HTERT RPE-1 (cell line): ENCODE data around the gene ROMO1.
"Not testable (repeated sequence)": the region's sequence is repeated elsewhere in the genome, so short reads cannot be mapped to it uniquely, and the experiment has no call there.

Experiments used
- in situ Hi-C: fragments of 300-500 bp; cut with MboI; formaldehyde crosslinking; loops from 4 replicates; pipeline ENCODE4 v1.14.3; 2020; ENCODE audit warnings: low sequenced_read_pairs

Gene ROMO1

DNA sequence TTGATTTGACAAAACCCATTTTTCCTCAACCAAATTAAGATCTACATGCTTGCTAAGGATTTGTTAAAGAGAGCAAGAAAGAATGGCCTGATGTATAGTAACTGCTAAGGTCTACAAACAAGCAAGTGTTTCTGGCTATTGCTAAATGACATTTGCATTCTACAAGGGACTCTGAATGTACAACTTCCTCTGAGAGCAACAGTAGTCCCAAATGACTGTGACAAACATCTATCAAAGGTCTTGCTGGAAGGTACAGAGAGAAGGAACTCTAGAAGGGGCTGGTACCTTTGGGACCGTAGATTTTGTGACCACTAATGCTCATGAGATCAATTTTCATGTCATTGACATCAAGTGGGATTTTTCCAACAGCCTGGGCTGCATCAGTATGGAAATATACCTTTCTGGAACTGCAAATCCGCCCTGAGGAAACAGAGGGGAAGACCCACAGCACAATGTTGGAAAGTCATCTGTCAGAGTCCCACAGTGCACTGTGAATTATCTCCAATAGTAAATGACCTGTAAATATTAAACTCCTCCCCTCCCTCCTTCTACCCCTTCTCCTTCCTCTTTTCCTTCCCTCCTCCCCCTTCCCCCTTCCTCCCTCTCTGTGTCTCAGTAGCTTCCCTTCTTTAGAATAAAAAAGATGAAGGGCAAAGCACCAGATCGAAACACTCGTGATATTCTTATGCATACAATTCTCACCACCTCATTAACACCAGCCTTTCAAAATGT, 18.6 kb upstream of the ROMO1 start:
- in situ Hi-C loops = no loop called here

DNA sequence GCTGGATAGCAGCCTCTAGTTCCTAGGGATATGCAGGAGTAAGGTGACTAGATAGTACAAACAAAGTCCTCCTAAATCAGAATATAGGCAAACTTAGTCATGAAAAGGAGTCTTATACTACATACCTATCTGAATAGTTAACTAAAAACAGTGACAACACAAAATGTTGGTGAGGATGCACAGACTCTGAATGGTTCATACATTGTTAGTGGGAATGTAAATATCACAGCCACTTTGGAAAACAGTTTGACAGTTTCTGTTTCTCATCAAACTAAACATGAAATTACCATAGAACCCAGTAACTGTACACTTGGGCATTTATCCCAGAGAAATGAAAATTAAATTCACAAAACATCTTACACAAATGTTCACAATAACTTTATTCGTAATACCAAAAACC, 17.2 kb upstream of the ROMO1 start:
- in situ Hi-C loops = no loop called here

DNA sequence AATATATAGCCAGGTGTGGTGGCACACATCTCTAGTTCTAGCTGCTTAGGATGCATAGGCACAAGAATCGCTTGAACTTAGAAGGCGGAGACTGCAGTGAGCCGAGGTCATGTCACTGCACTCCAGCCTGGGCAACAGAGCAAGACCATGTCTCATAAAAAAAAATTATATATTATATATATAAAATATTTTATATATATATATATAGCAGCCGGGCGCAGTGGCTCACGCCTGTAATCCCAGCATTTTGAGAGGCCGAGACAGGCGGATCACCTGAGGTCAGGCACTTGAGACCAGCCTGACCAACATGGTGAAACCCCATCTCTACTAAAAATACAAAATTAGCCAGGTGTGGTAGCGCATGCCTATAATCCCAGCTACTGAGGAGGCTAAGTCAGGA, 13.8 kb upstream of the ROMO1 start:
- in situ Hi-C loops = not testable (repeated sequence)

DNA sequence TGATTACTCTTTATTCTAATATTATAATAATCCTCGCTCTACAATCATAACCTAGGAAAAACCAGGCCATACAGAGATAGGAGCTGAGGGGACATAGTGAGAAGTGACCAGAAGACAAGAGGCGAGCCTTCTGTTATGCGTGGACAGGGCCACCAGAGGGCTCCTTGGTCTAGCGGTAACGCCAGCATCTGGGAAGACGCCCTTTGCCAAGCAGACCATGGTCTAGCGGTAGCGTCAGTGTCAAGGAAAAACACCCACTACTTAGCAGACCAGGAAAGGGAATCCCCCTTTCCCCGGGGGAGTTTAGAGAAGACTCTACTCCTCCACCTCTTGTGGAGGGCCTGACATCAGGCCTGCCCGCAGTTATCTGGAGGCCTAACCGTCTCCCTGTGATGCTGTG, 12.3 kb upstream of the ROMO1 start:
- in situ Hi-C loops = not testable (repeated sequence)

DNA sequence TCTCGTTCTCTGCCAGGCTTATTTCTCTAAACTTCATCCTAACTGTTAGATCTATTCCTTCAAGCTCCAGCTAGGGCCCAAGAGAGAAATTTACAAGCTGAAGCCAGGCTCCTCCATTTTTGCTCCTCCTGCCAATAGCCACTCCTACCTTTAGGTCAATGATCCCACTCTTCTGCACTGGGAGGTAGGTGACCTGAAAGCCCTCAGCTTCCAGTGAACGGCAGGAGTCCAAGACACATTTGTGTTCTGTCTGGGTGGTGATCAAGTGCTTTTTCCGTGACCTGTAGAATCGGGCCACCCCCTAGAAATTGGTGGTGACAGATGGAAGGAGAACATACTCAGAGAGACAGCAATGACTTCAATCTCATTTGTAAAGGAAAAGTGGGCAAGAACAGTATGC, 8.9 kb upstream of the ROMO1 start:
- in situ Hi-C loops = no loop called here

DNA sequence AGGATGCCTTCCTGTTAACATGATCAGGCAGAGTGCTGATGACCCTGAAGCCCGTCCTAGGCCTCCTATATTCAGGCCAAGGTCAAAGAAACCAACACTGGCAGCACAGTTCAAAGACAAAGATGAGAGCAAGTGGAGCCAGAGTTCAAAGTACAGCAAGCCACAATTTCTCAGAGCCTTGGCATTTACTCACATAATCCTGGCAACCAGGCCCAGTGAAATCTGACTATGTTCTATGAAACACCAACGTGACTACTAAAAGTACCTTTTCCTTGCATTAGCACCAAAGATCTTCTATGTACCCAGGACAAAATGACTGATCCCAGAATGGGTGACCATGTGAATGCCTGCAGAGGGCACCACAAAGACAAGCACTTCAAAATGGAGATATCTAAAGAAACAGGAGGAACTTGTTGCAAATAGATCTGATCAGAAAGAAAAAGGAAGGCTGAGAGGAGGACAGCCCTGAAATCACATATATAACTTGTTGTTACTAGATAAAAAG, 3.9 kb upstream of the ROMO1 start:
- in situ Hi-C loops = no loop called here

DNA sequence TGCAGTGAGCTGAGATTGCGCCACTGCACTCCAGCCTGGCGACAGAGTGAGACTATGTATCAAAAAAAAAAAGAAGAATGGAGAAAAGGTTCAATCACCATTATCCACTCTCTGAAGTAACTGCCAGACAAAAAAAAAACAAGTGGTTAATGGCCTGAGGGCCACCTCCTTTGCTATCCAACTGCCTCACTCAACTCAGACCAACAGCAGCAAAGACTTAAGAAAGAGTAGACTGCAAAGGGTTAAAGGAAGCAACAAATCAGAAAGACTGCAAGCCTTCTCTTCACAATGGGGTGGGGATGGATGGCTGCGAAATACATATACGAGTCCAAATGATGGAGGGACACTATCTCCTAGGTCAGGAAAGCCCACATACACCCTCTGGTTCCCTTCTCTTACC, 3.2 kb upstream of the ROMO1 start:
- in situ Hi-C loops = no loop called here

DNA sequence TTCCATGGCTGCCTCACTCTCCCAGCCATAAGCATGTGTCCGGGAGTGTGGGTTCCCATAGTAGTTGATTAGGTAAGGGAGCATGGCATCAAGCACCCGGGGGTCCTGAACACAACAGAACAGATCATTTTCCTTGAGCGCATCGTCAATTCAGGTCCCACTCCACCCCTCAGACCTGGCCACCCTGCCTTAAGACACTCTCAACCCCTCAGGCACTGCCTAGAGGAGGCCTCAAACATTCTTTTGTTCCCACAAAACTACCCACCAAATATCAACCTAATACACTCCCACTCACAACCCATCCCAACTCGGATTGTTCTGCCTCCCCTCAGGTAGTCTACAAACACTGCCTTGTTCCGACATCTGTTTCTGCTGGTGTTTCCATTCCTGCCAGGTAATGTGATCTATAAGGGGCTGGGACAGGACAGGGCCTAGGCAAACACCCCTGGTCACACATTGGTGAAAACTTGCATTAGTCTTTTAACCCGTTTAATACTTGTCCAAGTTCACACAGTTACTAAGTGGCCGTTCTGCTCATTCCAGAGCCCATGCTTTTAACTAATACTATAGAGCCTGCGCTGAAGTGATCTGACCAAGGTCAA, 1.4 kb upstream of the ROMO1 start:
- in situ Hi-C loops = no loop called here

DNA sequence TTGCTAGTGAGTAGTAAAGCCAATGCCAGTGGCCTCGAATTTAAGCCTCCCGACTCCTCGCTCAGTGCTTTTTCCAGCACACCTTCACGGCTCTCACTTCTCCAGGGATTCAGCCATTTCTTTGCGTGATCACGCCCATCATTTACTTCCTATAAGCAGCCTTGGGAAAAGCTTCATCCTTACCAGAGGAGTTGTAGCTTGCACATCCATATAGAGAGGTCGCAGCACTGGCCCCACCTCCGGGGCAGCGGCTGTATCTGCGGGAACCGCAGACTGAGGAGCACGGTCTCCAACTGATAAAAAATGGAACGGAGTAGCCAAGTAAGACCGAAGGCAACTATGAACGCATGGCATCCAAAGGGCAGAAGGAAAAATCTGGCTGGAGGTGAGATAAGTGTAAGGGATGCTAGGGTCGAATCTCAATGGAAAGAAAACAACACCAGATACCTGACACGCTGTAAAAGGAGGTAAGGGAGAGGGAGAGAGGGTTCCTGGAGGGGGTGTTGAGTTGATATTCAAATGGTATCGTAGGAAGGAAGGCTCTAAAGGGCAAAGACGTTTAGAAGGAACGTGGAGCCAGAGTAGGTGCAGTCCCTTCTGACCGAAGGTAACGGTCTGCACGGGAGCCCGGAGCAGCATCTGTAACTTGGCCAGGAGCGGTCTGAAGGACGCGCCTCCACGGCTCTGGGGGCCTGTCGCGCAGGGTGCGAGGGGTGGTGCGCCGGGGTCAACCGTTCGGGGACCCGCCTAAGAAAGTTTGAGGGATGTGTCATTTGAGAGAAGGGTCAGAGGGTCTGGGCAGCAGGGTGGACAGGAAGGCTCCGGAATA, 693 bp upstream of the ROMO1 start:
- in situ Hi-C loops = no loop called here

DNA sequence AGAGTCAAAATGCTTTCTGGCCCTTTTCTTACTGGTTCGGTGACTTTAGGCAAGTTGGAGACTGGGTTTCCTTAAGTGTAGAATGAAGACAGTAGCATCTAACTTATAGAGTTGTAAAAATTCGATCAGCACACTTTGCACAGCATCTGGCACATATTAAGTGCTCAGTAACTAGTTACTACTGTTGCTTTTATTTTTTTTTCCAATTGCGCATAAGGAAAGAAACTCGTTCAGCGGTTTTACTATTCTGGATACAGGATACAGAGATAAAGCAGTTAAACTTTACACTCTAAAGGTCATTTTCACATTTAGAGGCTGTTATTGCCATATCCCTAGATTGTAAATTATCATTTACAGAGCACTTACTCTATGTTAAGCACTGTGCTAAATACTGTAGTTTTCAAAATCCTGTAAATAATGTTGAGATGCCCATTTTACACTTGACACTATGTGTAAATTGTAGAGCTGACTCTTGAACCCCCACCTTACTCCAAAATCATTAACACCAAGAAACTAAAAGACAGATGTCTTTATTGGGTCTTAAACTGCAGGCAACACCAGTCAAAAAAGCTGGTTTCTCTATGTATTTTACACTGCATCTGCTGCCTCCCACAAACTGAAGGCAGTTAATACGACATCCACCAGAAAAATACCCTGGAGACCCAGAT, 886 bp downstream of the ROMO1 start:
- in situ Hi-C loops = no loop called here

DNA sequence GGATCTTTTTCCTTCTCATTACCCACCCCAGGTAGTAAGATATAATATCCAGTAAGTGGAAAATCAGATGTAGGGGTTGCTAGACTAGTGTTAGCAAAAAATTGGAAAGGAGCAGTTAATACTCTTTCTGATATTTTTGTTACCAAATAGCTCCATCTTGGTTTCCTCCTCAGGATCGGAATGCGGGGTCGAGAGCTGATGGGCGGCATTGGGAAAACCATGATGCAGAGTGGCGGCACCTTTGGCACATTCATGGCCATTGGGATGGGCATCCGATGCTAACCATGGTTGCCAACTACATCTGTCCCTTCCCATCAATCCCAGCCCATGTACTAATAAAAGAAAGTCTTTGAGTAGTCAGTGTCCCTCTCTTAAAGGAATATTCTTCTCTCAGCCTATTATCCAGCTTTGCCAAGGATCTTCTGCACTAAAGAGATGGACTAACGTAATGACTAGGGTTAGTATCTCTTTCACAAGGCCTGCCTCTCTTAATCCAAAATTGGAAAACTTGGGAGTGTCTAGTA, 1.5 kb downstream of the ROMO1 start:
- in situ Hi-C loops = no loop called here

DNA sequence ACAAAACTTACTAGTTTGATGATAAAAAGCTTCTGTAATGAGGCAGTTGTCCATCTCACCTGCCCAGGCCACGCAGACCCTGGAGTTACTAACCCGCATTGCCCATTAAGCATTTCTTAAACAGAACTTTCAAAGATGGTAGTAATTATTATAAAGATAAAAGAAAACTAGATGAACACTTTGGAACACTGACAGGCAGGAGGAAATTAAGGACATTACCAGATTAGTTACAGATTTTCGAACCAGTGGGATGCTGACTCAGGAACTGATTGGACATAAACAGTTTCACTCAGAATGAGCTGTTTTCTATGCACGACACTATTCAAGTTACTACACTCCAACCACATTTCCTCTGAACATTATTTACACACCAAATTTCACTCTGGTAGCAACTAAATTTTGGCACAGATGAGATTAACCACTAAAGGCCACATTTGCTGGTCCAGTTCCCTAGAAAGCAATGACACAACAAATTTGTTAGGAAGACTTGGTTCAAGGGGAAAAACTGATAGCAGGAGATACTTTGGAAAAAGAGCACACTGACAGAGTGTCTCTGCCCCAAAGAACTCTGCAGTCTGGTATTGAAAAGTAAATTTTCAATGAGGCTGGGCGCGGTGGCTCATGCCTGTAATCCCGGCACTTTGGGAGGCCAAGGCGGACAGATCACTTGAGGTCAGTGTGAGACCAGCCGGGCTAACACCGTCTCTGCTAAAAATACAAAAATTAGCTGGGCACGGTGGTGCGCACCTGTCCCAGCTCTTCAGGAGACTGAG, 3.0 kb downstream of the ROMO1 start:
- in situ Hi-C loops = no loop called here

DNA sequence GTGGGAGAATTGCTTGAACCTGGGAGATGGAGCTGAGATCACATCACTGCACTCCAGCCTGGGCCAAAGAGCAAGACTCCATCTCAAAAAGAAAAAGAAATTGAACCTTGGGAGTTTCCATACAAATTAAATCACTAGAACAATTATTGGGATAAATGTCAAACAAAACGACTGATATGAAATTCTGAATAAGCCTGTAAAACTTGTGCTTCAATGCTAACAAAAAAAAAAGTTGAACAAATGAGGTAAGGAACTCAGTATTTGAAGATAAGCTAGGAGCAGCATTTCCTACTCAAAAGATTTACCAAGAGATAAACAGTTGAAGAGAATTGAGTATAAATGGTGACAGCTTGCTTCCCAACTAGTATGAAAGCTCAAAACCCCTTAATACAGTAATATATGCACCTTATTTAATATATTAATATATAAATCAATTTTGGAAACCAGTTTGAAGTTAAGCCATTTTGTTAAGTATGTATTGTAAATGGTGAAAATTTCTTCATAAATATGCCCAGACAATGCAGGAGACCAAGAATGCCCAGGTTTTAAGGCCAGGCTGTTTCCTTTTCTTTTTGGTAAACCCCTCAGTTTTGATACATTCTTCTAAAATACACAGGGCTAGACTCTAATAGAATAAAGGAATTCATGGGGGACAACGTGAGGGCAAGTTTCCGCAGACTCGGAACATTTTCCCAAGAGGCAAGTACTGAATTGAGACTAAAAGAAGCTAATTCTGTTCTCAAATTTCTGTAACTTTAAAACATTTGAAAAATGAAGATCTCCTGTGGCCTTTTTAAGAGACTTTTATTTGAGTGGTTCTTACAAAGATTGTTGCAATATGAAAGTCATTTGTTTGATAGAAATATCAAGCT, 3.9 kb downstream of the ROMO1 start:
- in situ Hi-C loops = no loop called here

DNA sequence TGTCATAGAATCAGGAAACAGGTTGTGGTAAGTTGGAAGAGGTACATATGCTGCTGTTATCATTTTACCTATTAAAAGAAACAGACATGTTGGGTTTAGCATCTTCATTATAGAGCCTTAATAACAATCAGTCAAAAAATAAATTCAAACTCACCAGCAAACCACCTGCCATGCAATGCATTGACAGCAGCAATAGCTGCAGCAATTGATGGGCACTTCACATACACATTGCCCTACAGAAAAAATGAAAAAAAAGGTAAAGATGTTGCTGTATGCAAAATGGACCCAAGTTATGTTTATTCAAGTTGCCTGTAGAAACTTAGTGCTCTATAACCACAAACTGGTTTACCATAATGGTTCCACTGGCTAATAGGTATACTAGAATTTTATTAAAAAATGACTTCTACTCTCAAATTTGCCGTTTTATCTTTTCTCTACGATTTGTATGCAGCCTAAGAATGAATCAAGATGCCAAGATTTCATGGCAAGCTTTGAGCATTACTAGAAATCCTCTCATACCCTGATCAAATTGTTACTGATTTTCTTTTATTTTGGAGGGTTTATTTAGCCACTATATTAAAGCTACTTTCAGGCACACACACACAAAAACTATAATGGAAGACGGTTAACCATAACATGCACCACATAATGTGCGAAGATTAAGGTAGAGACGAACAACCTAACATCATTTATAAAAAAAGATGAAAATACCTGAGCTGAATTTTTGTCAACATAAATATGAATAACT, 5.5 kb downstream of the ROMO1 start:
- in situ Hi-C loops = no loop called here

DNA sequence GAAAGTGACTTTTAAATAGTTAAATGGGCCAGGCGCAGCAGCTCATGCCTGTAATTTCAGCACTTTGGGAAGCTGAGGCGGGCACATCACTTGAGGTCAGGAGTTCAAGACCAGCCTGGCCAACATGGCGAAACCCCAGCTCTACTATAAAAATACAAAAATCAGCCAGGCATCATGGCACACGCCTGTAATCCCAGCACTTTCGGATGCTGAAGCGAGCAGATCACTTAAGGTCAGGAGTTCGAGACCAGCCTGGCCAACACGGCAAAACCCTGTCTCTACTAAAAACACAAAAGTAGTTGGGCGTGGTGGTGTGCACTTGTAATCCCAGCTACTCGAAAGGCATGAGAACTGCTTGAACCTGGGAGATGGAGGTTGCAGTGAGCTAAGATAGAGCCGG, 6.7 kb downstream of the ROMO1 start:
- in situ Hi-C loops = not testable (repeated sequence)

DNA sequence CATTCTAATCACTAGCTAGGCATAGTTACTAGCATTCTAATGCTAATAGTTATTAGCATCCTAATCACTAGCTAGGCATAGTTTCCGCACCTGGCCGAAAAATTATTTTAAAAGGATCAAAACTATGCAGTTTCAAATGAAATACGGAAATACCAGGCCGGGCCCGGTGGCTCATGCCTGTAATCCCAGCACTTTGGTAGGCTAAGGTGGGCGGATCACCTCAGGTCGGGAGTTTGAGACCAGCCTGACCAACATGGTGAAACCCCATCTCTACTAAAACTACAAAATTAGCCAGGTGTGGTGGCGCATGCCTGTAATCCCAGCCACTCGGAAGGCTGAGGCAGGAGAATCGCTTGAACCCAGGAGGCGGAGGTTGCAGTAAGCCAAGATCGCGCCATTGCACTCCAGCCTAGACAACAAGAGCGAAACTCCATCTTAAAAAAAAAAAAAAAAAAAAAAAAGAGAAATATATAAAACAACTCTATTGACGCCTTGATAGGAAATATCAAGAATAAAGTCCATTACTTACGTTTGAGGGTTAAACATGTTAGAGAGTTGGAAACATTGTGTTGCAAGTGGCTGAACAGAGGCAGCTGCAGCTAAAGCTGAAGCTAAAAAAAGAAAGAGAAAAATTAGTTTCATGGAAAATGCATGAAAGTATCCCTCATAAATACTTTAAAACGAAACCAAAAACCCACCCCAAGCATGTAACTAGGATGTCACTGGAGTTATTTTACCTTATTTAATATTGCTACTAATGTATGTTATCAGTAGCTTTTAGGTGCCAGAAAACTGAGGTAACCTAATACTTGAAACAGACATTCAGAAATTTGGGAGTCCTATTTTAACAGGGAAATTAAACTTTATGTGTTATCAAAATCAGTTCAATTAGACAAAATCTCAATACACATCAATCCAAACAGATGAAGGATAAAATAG, 7.7 kb downstream of the ROMO1 start:
- in situ Hi-C loops = not testable (repeated sequence)

DNA sequence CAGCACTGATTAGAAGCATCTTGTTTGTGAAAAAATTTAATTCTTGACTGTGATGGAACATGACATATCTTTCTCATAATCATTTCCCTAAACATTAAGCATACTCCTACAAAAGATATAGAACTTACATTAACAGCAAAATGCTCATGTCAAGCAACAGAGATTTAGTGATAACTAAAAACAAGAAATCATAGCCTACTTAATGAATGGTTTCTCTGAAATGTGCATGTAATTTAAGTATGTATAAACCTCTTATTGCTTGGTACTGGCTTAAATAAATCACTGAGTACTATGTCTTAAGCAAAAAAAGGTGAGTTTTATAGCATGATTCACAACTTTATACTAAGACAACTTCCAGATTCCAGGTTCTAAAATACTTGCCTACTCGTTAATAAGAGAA, 9.3 kb downstream of the ROMO1 start:
- in situ Hi-C loops = no loop called here

DNA sequence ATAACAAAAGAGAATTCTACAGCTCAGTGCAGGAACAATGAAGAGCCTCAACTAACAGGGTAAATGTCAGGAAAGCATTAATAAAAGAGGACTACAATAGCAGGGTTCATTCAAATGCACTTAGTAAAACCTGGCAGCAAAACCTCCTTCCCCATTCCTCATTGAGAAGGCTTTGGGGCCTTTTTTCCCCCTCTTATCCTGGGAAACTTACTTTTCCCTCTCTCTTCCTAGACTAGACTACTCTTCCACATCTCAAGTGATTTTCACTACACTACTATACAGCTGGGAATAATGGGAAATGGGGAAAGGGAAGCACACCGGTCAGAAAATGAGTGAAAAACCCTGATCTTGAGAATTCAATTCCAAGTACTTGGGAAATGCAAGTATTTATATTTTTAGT, 10.1 kb downstream of the ROMO1 start:
- in situ Hi-C loops = no loop called here
